ENCODE measurements around the gene SORL1-AS1.

Gene SORL1-AS1

DNA sequence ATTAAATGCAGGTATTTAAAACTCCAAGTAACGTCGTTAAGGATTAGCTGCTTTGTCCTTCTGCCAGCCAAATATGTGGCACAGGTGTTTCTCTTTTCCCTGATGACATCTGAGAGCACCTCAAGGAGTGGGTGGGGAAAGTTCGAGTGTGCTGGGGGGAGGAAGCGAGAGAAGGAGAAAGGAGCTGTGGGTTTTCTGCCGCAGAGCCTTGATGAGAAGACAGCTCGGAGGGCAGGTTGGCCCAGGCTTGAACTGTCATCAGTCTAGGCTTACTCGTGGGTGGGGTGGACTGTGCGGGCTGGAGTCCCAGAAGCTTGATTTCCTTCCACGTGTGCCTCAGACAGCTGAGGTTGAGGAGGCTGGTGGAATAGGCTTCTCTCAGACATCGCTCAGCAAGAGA, 15.2 kb upstream of the SORL1-AS1 start:
- no peak for DNase-seq (ENCODE audit: low read depth)
- no peaks in the 10 kb centered on the region for H3K36me3 ChIP-seq (ENCODE audit: control insufficient read depth, insufficient read depth, low read length)
- TF ChIP-seq, protein P1, sequence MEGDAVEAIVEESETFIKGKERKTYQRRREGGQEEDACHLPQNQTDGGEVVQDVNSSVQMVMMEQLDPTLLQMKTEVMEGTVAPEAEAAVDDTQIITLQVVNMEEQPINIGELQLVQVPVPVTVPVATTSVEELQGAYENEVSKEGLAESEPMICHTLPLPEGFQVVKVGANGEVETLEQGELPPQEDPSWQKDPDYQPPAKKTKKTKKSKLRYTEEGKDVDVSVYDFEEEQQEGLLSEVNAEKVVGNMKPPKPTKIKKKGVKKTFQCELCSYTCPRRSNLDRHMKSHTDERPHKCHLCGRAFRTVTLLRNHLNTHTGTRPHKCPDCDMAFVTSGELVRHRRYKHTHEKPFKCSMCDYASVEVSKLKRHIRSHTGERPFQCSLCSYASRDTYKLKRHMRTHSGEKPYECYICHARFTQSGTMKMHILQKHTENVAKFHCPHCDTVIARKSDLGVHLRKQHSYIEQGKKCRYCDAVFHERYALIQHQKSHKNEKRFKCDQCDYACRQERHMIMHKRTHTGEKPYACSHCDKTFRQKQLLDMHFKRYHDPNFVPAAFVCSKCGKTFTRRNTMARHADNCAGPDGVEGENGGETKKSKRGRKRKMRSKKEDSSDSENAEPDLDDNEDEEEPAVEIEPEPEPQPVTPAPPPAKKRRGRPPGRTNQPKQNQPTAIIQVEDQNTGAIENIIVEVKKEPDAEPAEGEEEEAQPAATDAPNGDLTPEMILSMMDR (IDR thresholded peaks at IDR 0.05; ENCODE audit: insufficient read depth, low read depth, low read length): no peak
- ChIA-PET CTCF (interaction anchor here (1.1 kb wide), 1 partner anchor 17 kb away, joined by 7 read pairs; no protein-coding TSS in a partner anchor), POLR2A (no interaction called here)
- no peak overlapping the region for H3K4me3 ChIP-seq (ENCODE audit: low read depth, low read length)
- no peaks in the 10 kb centered on the region for H3K27me3 ChIP-seq (ENCODE audit: control insufficient read depth, insufficient read depth, low read length)

DNA sequence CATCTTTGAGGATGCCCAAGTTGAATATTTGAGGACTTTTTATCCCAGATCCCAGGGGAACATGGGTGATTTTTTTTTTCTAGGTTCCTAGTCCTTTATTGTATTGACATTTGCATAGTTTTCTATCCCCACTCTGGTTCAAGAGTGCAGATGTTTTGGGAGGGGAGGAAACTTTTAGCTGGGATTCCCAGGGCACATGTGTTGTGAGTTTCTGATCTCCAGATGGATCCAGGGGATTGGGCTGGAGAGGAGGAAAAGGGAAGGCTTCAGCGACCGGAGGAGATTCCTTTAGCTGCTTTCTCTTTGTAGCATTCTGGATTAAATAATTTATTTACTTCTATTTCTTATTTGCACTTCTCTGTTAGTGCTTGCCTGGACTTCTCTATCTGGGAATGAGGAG, 14.7 kb upstream of the SORL1-AS1 start:
- TF ChIP-seq, protein P1 (IDR thresholded peaks at IDR 0.05; ENCODE audit: insufficient read depth, low read depth, low read length): no peak
- CTCF ChIA-PET: interaction anchor here (0.6 to 1.1 kb wide), 3 partner anchors 11 to 66 kb away, joined by 4 to 7 read pairs (median 5); no protein-coding TSS in a partner anchor
- no peak for DNase-seq (ENCODE audit: low read depth)
- Histone ChIP-seq H3K27me3 (ENCODE audit: control insufficient read depth, insufficient read depth, low read length) (no peaks in the 10 kb centered on the region), H3K4me3 (ENCODE audit: low read depth, low read length) (no peak overlapping the region), H3K36me3 (ENCODE audit: control insufficient read depth, insufficient read depth, low read length) (no peaks in the 10 kb centered on the region)
- POLR2A ChIA-PET: interaction anchor here (0.8 kb wide), 1 partner anchor 128 kb away, joined by 7 read pairs; no protein-coding TSS in a partner anchor

DNA sequence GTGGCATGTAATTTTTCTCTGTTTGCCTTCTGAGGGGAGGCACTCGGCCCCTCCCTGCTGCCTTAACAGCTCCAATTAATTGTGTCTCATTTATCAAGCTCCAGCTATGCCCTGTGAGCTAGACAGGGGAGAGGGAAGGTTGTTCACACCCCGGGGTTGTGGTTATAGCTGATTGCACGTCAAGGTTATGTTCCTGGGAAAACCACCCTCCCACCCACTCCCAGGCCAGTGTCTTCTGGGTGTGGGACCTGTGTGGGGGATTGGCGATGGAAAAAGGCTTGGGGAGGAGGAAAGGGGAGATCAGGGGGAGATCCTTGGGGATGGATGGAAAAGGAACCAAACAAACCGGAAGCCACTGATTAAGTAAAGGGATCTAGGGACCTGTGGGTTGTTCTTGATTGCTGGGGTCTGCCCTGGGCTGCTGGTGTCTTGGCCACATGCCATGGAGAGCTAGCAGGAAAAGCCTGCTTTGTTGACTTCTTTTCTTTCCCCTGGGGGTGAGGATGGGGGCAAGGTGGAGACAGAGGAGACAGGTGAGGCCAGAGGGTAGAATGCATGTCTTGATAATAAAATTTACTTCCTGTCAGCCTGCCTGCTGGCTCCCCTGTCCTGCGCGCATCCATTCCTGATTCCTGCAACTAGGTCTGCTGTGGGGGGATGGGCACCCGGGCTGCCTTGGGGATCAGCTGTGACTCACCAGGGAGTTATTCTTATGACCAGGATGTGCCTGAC, 13.5 kb upstream of the SORL1-AS1 start:
- Histone ChIP-seq H3K4me3 (ENCODE audit: low read depth, low read length) (no peak overlapping the region), H3K27me3 (ENCODE audit: control insufficient read depth, insufficient read depth, low read length) (no peaks in the 10 kb centered on the region), H3K36me3 (ENCODE audit: control insufficient read depth, insufficient read depth, low read length) (no peaks in the 10 kb centered on the region)
- TF ChIP-seq, protein P1 (IDR thresholded peaks at IDR 0.05; ENCODE audit: insufficient read depth, low read depth, low read length): no peak
- DNase-seq (ENCODE audit: low read depth): peak; percentile 74
- ChIA-PET POLR2A (interaction anchor here (0.7 kb wide), 1 partner anchor 1602 kb away, joined by 7 read pairs; no protein-coding TSS in a partner anchor), CTCF (interaction anchor here (0.9 kb wide), 1 partner anchor 14 kb away, joined by 6 read pairs; no protein-coding TSS in a partner anchor)

DNA sequence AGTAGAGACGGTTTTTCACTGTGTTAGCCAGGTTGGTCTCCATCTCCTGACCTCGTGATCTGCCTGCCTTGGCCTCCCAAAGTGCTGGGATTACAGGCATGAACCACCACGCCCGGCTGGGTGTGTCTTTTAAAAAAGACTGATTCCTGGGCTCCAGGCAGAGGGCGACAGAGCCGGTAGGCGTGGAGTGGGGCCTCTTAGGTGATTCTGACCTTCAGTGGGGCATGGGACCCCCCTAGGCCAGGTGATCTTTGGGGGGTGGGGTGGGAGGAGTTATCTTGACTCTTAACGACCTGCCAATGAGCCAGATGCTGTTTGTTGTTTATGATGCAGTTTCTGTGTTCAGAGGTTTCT, 12.9 kb upstream of the SORL1-AS1 start:
- no peak overlapping the region for H3K4me3 ChIP-seq (ENCODE audit: low read depth, low read length)
- no peaks in the 10 kb centered on the region for H3K36me3 ChIP-seq (ENCODE audit: control insufficient read depth, insufficient read depth, low read length)
- TF ChIP-seq, protein P1 (IDR thresholded peaks at IDR 0.05; ENCODE audit: insufficient read depth, low read depth, low read length): no peak
- CTCF ChIA-PET: interaction anchor here (0.6 to 2.2 kb wide), 3 partner anchors 14 to 68 kb away, joined by 3 to 18 read pairs (median 3); partner anchors contain the start of genes SORL1 and SORL1-AS1
- H3K27me3 ChIP-seq (ENCODE audit: control insufficient read depth, insufficient read depth, low read length): no peaks in the 10 kb centered on the region
- no peak for DNase-seq (ENCODE audit: low read depth)
- POLR2A ChIA-PET: interaction anchor here (0.7 kb wide), 1 partner anchor 40 kb away, joined by 5 read pairs; no protein-coding TSS in a partner anchor

DNA sequence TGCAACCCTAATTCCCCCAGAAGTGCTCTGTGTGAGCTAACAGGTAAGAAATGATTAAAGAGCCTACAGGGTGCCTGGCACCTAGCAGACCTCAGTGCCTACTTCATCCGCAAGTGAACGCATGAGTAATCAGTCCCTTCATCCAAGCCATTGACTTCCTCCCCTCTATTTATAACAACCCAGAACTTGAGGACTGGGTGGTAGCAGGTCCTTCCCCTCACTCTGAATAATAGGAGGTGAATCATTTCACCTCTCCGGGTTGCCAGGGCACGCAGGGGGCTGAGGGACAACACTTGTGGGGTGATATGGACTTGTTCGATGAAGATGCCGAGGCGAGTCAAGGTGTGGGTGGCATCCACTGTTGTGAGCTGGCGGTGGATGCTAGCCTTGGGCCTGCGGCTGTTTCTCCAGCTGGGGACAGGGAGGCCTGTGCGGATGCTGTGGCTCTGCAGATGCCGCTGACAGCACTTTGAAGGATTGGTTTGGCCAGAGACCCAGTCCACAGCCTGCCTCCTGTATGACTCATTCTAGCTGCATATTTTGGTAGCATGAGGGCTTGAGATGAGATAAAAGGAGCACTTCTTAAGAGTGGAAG, 11.7 kb upstream of the SORL1-AS1 start:
- ChIA-PET CTCF (interaction anchor here (0.6 to 2.2 kb wide), 2 partner anchors 13 to 245 kb away, joined by 3 to 18 read pairs; partner anchors contain the start of genes SORL1 and SORL1-AS1), POLR2A (no interaction called here)
- Histone ChIP-seq H3K36me3 (ENCODE audit: control insufficient read depth, insufficient read depth, low read length) (no peaks in the 10 kb centered on the region), H3K4me3 (ENCODE audit: low read depth, low read length) (no peak overlapping the region), H3K27me3 (ENCODE audit: control insufficient read depth, insufficient read depth, low read length) (peaks cover 2% of the 10 kb centered on the region)
- DNase-seq (ENCODE audit: low read depth): peak; percentile 67
- TF ChIP-seq, protein P1 (IDR thresholded peaks at IDR 0.05; ENCODE audit: insufficient read depth, low read depth, low read length): no peak
